Testis (tissue), 2 donors: ENCODE measurements around the gene ZNF408.

Experiments used
- CTCF ChIP-seq, 3 experiments: fragments of 450-650 bp in 2 of 3; fragments of 200-600 bp in 1 of 3; sonication (generic) in 1 of 3; IDR thresholded peaks; one replicate each; pipeline ENCODE4 v1.5.1; 2016 to 2019; ENCODE audit warnings: antibody characterized with exemption in 3 of 3, mild to moderate bottlenecking in 2 of 3, moderate library complexity in 1 of 3
- POLR2A ChIP-seq: fragments of 450-650 bp; IDR thresholded peaks from one replicate; pipeline ENCODE4 v1.6.1; 2017; ENCODE audit warnings: antibody characterized with exemption, mild to moderate bottlenecking, moderate library complexity

GRCh38 chr11:46682773-46683752 lies 17.8 kb upstream of the ZNF408 start:
- TF ChIP-seq CTCF (IDR thresholded peaks at IDR 0.05) = no peak
- TF ChIP-seq POLR2A = no peak
